WTC11 (cell line): ENCODE data around the gene RSRC1.

ENCODE experiments used
- ATF2 ChIP-seq: sonication (generic); formaldehyde crosslinking; IDR thresholded peaks from 2 replicates; pipeline ENCODE4 v1.8.1; 2022; ENCODE audit warnings: low read depth, missing genetic modification reagents, borderline replicate concordance
- CTCF ChIP-seq: fragments of 200-600 bp; IDR thresholded peaks from 2 replicates; pipeline ENCODE4 v1.8.0; 2022; ENCODE audit warnings: antibody characterized with exemption
- E2F1 ChIP-seq: sonication (generic); formaldehyde crosslinking; IDR thresholded peaks from 2 replicates; pipeline ENCODE4 v1.8.0; 2022; ENCODE audit warnings: mild to moderate bottlenecking, missing genetic modification reagents
- ELF4 ChIP-seq: sonication (generic); formaldehyde crosslinking; IDR thresholded peaks from 2 replicates; pipeline ENCODE4 v1.8.1; 2022; ENCODE audit warnings: low read depth, mild to moderate bottlenecking, moderate library complexity, missing genetic modification reagents
- FOXJ3 ChIP-seq: sonication (generic); formaldehyde crosslinking; IDR thresholded peaks from 2 replicates; pipeline ENCODE4 v1.9.0; 2021; ENCODE audit warnings: missing genetic modification reagents, mild to moderate bottlenecking, borderline replicate concordance
- MAX ChIP-seq: sonication (generic); formaldehyde crosslinking; IDR thresholded peaks from 2 replicates; pipeline ENCODE4 v1.8.0; 2022; ENCODE audit warnings: mild to moderate bottlenecking, missing genetic modification reagents
- MYBL2 ChIP-seq: sonication (generic); formaldehyde crosslinking; IDR thresholded peaks from 2 replicates; pipeline ENCODE4 v1.8.1; 2023; ENCODE audit warnings: mild to moderate bottlenecking, moderate library complexity, missing genetic modification reagents
- TCF7 ChIP-seq: sonication (generic); formaldehyde crosslinking; IDR thresholded peaks from 2 replicates; pipeline ENCODE4 v1.8.0; 2022; ENCODE audit warnings: mild to moderate bottlenecking, low read depth, missing genetic modification reagents, moderate library complexity
- TP53 ChIP-seq: sonication (generic); formaldehyde crosslinking; IDR thresholded peaks from 2 replicates; pipeline ENCODE4 v1.8.1; 2023; ENCODE audit warnings: mild to moderate bottlenecking, missing genetic modification reagents
- USF1 ChIP-seq: sonication (generic); formaldehyde crosslinking; IDR thresholded peaks from 2 replicates; pipeline ENCODE4 v1.8.0; 2022; ENCODE audit warnings: mild to moderate bottlenecking, missing genetic modification reagents
- USF2 ChIP-seq: sonication (generic); formaldehyde crosslinking; IDR thresholded peaks from 2 replicates; pipeline ENCODE4 v1.8.1; 2023; ENCODE audit warnings: mild to moderate bottlenecking, missing genetic modification reagents, moderate library complexity
- ZNF121 ChIP-seq: sonication (generic); formaldehyde crosslinking; IDR thresholded peaks from 2 replicates; pipeline ENCODE4 v1.8.0; 2023; ENCODE audit warnings: missing genetic modification reagents
- ZNF317 ChIP-seq: sonication (generic); formaldehyde crosslinking; IDR thresholded peaks from 2 replicates; pipeline ENCODE4 v1.8.1; 2023; ENCODE audit warnings: low read depth, mild to moderate bottlenecking, moderate library complexity, missing genetic modification reagents, borderline replicate concordance
- ZNF532 ChIP-seq: fragments of 250-450 bp; sonication (Bioruptor Pico); IDR thresholded peaks from 2 replicates; pipeline ENCODE4 v1.9.0; 2021; ENCODE audit warnings: mild to moderate bottlenecking, borderline replicate concordance

- TF ChIP-seq MAX (CRISPR knock-in tag): no peak
- no peak for TF ChIP-seq CTCF
- TF ChIP-seq ZNF317 (CRISPR knock-in tag): no peak
- no peak for TF ChIP-seq ATF2
- no peak for TF ChIP-seq E2F1 (CRISPR knock-in tag)
- TF ChIP-seq TP53: no peak
- no peak for TF ChIP-seq ZNF121 (CRISPR knock-in tag)
- no peak for TF ChIP-seq USF2
- TF ChIP-seq MYBL2: no peak
- TF ChIP-seq FOXJ3: no peak
- no peak for TF ChIP-seq ZNF532 (CRISPR knock-in tag)
- no peak for TF ChIP-seq ELF4 (CRISPR knock-in tag)
- TF ChIP-seq TCF7: no peak
- TF ChIP-seq USF1 (CRISPR knock-in tag): no peak
Observed at GRCh38 chr3:158226429-158226828, 116.5 kb downstream of the RSRC1 start.
